H9 (cell line): ENCODE results near the gene ADCY1. TPM values are rescaled to one million over a fixed set of nuclear protein-coding genes. Genes with fewer than 3 reads are reported as not detected.

Experiments used
- DNase-seq: peaks from one replicate; pipeline ENCODE4 v3.0.0-alpha.2; 2017
- H2AFZ ChIP-seq: one replicate; pipeline ENCODE4 v1.6.1; 2013; ENCODE audit warnings: mild to moderate bottlenecking, low read length, control low read depth, moderate library complexity
- H2AK5ac ChIP-seq: 2 replicates; pipeline ENCODE4 v1.6.1; 2013; ENCODE audit warnings: low read length, control low read depth, mixed read lengths; ENCODE audit not compliant: insufficient read length
- H2BK120ac ChIP-seq: one replicate; pipeline ENCODE4 v1.6.1; 2013; ENCODE audit warnings: low read depth, mild to moderate bottlenecking, low read length, control low read depth, inconsistent platforms; ENCODE audit not compliant: poor library complexity, severe bottlenecking
- H2BK12ac ChIP-seq: 2 replicates; pipeline ENCODE4 v1.6.1; 2013; ENCODE audit warnings: low read length, control low read depth, mixed read lengths, low read depth; ENCODE audit not compliant: insufficient read length
- H2BK15ac ChIP-seq: 2 replicates; pipeline ENCODE4 v1.6.1; 2013; ENCODE audit warnings: low read depth, low read length, control low read depth
- H2BK20ac ChIP-seq: one replicate; pipeline ENCODE4 v1.6.1; 2013; ENCODE audit warnings: low read depth, mild to moderate bottlenecking, low read length, control low read depth, inconsistent platforms; ENCODE audit not compliant: poor library complexity, severe bottlenecking
- H2BK5ac ChIP-seq: 2 replicates; pipeline ENCODE4 v1.6.1; 2013; ENCODE audit warnings: low read length, control low read depth, mixed read lengths; ENCODE audit not compliant: insufficient read length
- H3K14ac ChIP-seq: 2 replicates; pipeline ENCODE4 v1.6.1; 2013; ENCODE audit warnings: low read length, control low read depth; ENCODE audit not compliant: insufficient read depth
- H3K18ac ChIP-seq: 2 replicates; pipeline ENCODE4 v1.6.1; 2013; ENCODE audit warnings: low read depth, mild to moderate bottlenecking, mixed read lengths, low read length, control low read depth; ENCODE audit not compliant: insufficient read length
- H3K23ac ChIP-seq: 2 replicates; pipeline ENCODE4 v1.6.1; 2013; ENCODE audit warnings: low read length, control low read depth, mixed read lengths, low read depth; ENCODE audit not compliant: insufficient read length
- H3K23me2 ChIP-seq: 2 replicates; pipeline ENCODE4 v1.6.1; 2013; ENCODE audit warnings: low read depth, mild to moderate bottlenecking, mixed read lengths, low read length, control low read depth; ENCODE audit not compliant: insufficient read length, poor library complexity, severe bottlenecking
- H3K27ac ChIP-seq: 2 replicates; pipeline ENCODE4 v1.5.1; 2013; ENCODE audit warnings: low read length, control low read depth, mixed read lengths, low read depth; ENCODE audit not compliant: insufficient read length
- H3K27me3 ChIP-seq: 2 replicates; pipeline ENCODE4 v1.6.1; 2013; ENCODE audit warnings: low read length, control low read depth, inconsistent platforms; ENCODE audit not compliant: insufficient read depth
- H3K4ac ChIP-seq: 2 replicates; pipeline ENCODE4 v1.6.1; 2013; ENCODE audit warnings: low read depth, mild to moderate bottlenecking, control low read depth, inconsistent platforms, low read length, moderate library complexity
- H3K4me1 ChIP-seq: 2 replicates; pipeline ENCODE4 v1.6.1; 2013; ENCODE audit warnings: low read length, control low read depth, inconsistent platforms; ENCODE audit not compliant: insufficient read depth
- H3K4me2 ChIP-seq: 2 replicates; pipeline ENCODE4 v1.6.1; 2013; ENCODE audit warnings: low read length, control low read depth, mixed read lengths; ENCODE audit not compliant: insufficient read length, insufficient read depth
- H3K56ac ChIP-seq: 2 replicates; pipeline ENCODE4 v1.6.1; 2013; ENCODE audit warnings: low read depth, mild to moderate bottlenecking, mixed read lengths, low read length, control low read depth; ENCODE audit not compliant: insufficient read length
- H3K79me1 ChIP-seq: 2 replicates; pipeline ENCODE4 v1.6.1; 2013; ENCODE audit warnings: low read depth, mild to moderate bottlenecking, moderate library complexity, low read length, control low read depth, inconsistent platforms; ENCODE audit not compliant: insufficient read depth, poor library complexity, severe bottlenecking
- H3K79me2 ChIP-seq: 2 replicates; pipeline ENCODE4 v1.6.1; 2013; ENCODE audit warnings: low read length, control low read depth, inconsistent platforms; ENCODE audit not compliant: insufficient read depth
- H3K9ac ChIP-seq: 2 replicates; pipeline ENCODE4 v1.6.1; 2013; ENCODE audit warnings: low read length, control low read depth, mixed read lengths; ENCODE audit not compliant: insufficient read length; ENCODE audit errors: extremely low read depth
- H3K9me3 ChIP-seq: one replicate; pipeline ENCODE4 v1.6.1; 2013; ENCODE audit warnings: low read depth, low read length, inconsistent platforms; ENCODE audit not compliant: control insufficient read depth
- H3T11ph ChIP-seq: one replicate; pipeline ENCODE4 v1.6.1; 2013; ENCODE audit warnings: mild to moderate bottlenecking, low read length, control low read depth, inconsistent platforms
- H4K20me1 ChIP-seq: one replicate; pipeline ENCODE4 v1.6.1; 2013; ENCODE audit not compliant: control insufficient read depth, insufficient read length, insufficient read depth
- H4K5ac ChIP-seq: 2 replicates; pipeline ENCODE4 v1.6.1; 2013; ENCODE audit warnings: low read depth, mild to moderate bottlenecking, mixed read lengths, low read length, control low read depth; ENCODE audit not compliant: insufficient read length
- H4K8ac ChIP-seq: replicated peaks from 2 replicates; pipeline ENCODE4 v1.6.1; 2013; ENCODE audit warnings: low read length, control low read depth, mixed read lengths, low read depth; ENCODE audit not compliant: insufficient read length
- H4K91ac ChIP-seq: 2 replicates; pipeline ENCODE4 v1.6.1; 2013; ENCODE audit warnings: low read depth, mild to moderate bottlenecking, moderate library complexity, mixed read lengths, low read length, control low read depth; ENCODE audit not compliant: insufficient read length
- H3K27ac Mint-ChIP-seq, 3 experiments: 2 replicates in 2 of 3; 3 replicates in 1 of 3; pipeline ENCODE4 v1.8.0; 2020 to 2021; ENCODE audit warnings: mixed read lengths in 3 of 3, mild to moderate bottlenecking in 1 of 3, moderate library complexity in 1 of 3
- H3K27me3 Mint-ChIP-seq: 2 replicates; pipeline ENCODE4 v1.8.0; 2021; ENCODE audit warnings: low read depth, mild to moderate bottlenecking, moderate library complexity, mixed read lengths
- H3K36me3 Mint-ChIP-seq, 3 experiments: 2 replicates in 2 of 3; 3 replicates in 1 of 3; pipeline ENCODE4 v1.8.0; 2020 to 2021; ENCODE audit warnings: low read depth in 3 of 3, mixed read lengths in 3 of 3; ENCODE audit not compliant: insufficient read depth in 1 of 3
- H3K4me1 Mint-ChIP-seq, 2 experiments: 2 replicates each; pipeline ENCODE4 v1.8.0; 2020; ENCODE audit warnings: mixed read lengths in 2 of 2
- H3K4me3 Mint-ChIP-seq, 2 experiments: 2 replicates in 1 of 2; 3 replicates in 1 of 2; pipeline ENCODE4 v1.8.0; 2020 to 2021; ENCODE audit warnings: mild to moderate bottlenecking in 2 of 2, mixed read lengths in 2 of 2, moderate library complexity in 1 of 2
- H3K9me3 Mint-ChIP-seq, 2 experiments: 2 replicates in 1 of 2; 3 replicates in 1 of 2; pipeline ENCODE4 v1.8.0; 2020; ENCODE audit warnings: mild to moderate bottlenecking in 2 of 2, mixed read lengths in 2 of 2, moderate library complexity in 1 of 2
- CTCF ChIP-seq: fragments of 200-600 bp; sonication (generic); conservative IDR thresholded peaks from 3 replicates; pipeline ENCODE4 v1.8.0; 2021; ENCODE audit warnings: antibody characterized with exemption, mild to moderate bottlenecking
- WGBS: extraction: QIAGEN DNeasy Blood & Tissue Kit; methylation state at CpG from one replicate; pipeline ENCODE4 v1.1.7; 2013; ENCODE audit warnings: missing lambda C conversion rate, low lambda C conversion rate, mixed read lengths; ENCODE audit not compliant: insufficient read length; ENCODE audit errors: extremely low coverage; 5-methylcytosine and 5-hydroxymethylcytosine counted together
- total RNA-seq: library from RNA; stranded (reverse); gene quantifications from 2 replicates; pipeline ENCODE4 v1.2.1, GENCODE V29; 2021

Gene ADCY1
- total RNA-seq, 1 experiment from 2014 or later = 21.6 TPM

GRCh38 chr7:45698303-45699014 lies 124.3 kb downstream of the ADCY1 start:
- peaks cover 4 to 7% (median 5%) of the 10 kb centered on the region in 3 experiments; a peak in 5 of 7 replicates for H3K36me3 Mint-ChIP-seq
- Histone ChIP-seq H4K20me1 (no peaks in the 10 kb centered on the region), H2BK15ac (no peak overlapping the region), H2BK12ac (no peak overlapping the region), H2AFZ (no peak overlapping the region), H4K8ac (no peak overlapping the region), H3K79me1 (no peaks in the 10 kb centered on the region), H3T11ph (no peak overlapping the region), H2BK5ac (no peak overlapping the region), H2AK5ac (no peak overlapping the region), H2BK120ac (no peak overlapping the region), H4K5ac (no peak overlapping the region), H3K4me2 (no peak overlapping the region), H3K23ac (no peak overlapping the region), H3K23me2 (no peaks in the 10 kb centered on the region), H3K9ac (no peak overlapping the region), H3K18ac (no peak overlapping the region), H3K14ac (no peak overlapping the region), H3K56ac (no peak overlapping the region), H3K27ac (no peak overlapping the region), H3K9me3 (no peaks in the 10 kb centered on the region), H2BK20ac (no peak overlapping the region), H3K4ac (no peak overlapping the region), H3K79me2 (no peaks in the 10 kb centered on the region), H3K27me3 (no peaks in the 10 kb centered on the region), H4K91ac (no peak overlapping the region), H3K4me1 (no peaks in the 10 kb centered on the region)
- H3K27ac Mint-ChIP-seq = no peak overlapping the region
- WGBS = no CpG with 5 or more reads among the region's 6 CpGs
- no peaks in the 10 kb centered on the region for H3K4me1 Mint-ChIP-seq
- DNase-seq = no peak
- TF ChIP-seq CTCF = no peak
- H3K4me3 Mint-ChIP-seq = no peak overlapping the region
- H3K27me3 Mint-ChIP-seq = no peaks in the 10 kb centered on the region; the same call in 1 of the 2 replicates
- H3K9me3 Mint-ChIP-seq = no peaks in the 10 kb centered on the region
